Trophoblast cell (in vitro differentiated cells and primary cell): ENCODE results near the gene RASIP1.

ENCODE experiments used
- DNase-seq, 2 donors: peaks; one replicate each; pipeline ENCODE4 v3.0.0-alpha.2; 2016
- H2AFZ ChIP-seq: 2 replicates; pipeline ENCODE4 v1.6.1; 2013; ENCODE audit warnings: low read length, moderate library complexity, mild to moderate bottlenecking; ENCODE audit not compliant: insufficient read depth, poor library complexity
- H2AK5ac ChIP-seq: 2 replicates; pipeline ENCODE4 v1.6.1; 2013; ENCODE audit warnings: mild to moderate bottlenecking, low read length
- H2BK120ac ChIP-seq: 2 replicates; pipeline ENCODE4 v1.6.1; 2013; ENCODE audit warnings: low read length, mild to moderate bottlenecking, moderate library complexity; ENCODE audit not compliant: insufficient read depth, poor library complexity
- H2BK12ac ChIP-seq: 2 replicates; pipeline ENCODE4 v1.6.1; 2013; ENCODE audit warnings: mild to moderate bottlenecking, low read length, moderate library complexity
- H2BK5ac ChIP-seq: 2 replicates; pipeline ENCODE4 v1.6.1; 2013; ENCODE audit warnings: low read length, low read depth, moderate library complexity, mild to moderate bottlenecking; ENCODE audit not compliant: poor library complexity
- H3K14ac ChIP-seq: 2 replicates; pipeline ENCODE4 v1.6.1; 2013; ENCODE audit warnings: mild to moderate bottlenecking, low read length
- H3K18ac ChIP-seq: 2 replicates; pipeline ENCODE4 v1.6.1; 2013; ENCODE audit warnings: mild to moderate bottlenecking, low read length
- H3K23ac ChIP-seq: 2 replicates; pipeline ENCODE4 v1.6.1; 2013; ENCODE audit warnings: low read length
- H3K27ac ChIP-seq: 2 replicates; pipeline ENCODE4 v1.5.1; 2013; ENCODE audit warnings: low read depth, mild to moderate bottlenecking, inconsistent platforms, low read length, moderate library complexity
- H3K27me3 ChIP-seq: 2 replicates; pipeline ENCODE4 v1.6.1; 2013; ENCODE audit warnings: inconsistent platforms, mild to moderate bottlenecking, low read length, moderate library complexity; ENCODE audit not compliant: insufficient read depth
- H3K36me3 ChIP-seq, 2 experiments: 1 replicate in 1 of 2; 2 replicates in 1 of 2; pipeline ENCODE4 v1.6.1; 2013; ENCODE audit warnings: low read length in 2 of 2, mild to moderate bottlenecking in 2 of 2, moderate library complexity in 1 of 2; ENCODE audit not compliant: insufficient read depth in 2 of 2, control insufficient read depth in 1 of 2
- H3K4ac ChIP-seq: 2 replicates; pipeline ENCODE4 v1.6.1; 2013; ENCODE audit warnings: low read depth, mild to moderate bottlenecking, low read length, moderate library complexity
- H3K4me1 ChIP-seq, 2 experiments: 1 replicate in 1 of 2; 2 replicates in 1 of 2; pipeline ENCODE4 v1.6.1; 2013; ENCODE audit warnings: low read length in 2 of 2, mild to moderate bottlenecking in 2 of 2, moderate library complexity in 1 of 2; ENCODE audit not compliant: insufficient read depth in 2 of 2, control insufficient read depth in 1 of 2
- H3K4me2 ChIP-seq: 2 replicates; pipeline ENCODE4 v1.6.1; 2013; ENCODE audit warnings: inconsistent platforms, mild to moderate bottlenecking, low read length, moderate library complexity
- H3K4me3 ChIP-seq: 2 replicates; pipeline ENCODE4 v1.5.1; 2013; ENCODE audit warnings: mild to moderate bottlenecking, low read depth, low read length, inconsistent platforms
- H3K79me1 ChIP-seq: one replicate; pipeline ENCODE4 v1.6.1; 2013; ENCODE audit warnings: low read length
- H3K79me2 ChIP-seq: 2 replicates; pipeline ENCODE4 v1.6.1; 2013; ENCODE audit warnings: low read length, mild to moderate bottlenecking; ENCODE audit not compliant: control insufficient read depth, insufficient read depth, poor library complexity
- H3K9ac ChIP-seq: 2 replicates; pipeline ENCODE4 v1.6.1; 2013; ENCODE audit warnings: mild to moderate bottlenecking, low read length
- H3K9me3 ChIP-seq: 2 replicates; pipeline ENCODE4 v1.6.1; 2013; ENCODE audit warnings: low read depth, mild to moderate bottlenecking, control low read depth, inconsistent platforms, low read length; ENCODE audit not compliant: insufficient read depth
- H4K12ac ChIP-seq: 2 replicates; pipeline ENCODE4 v1.6.1; 2013; ENCODE audit warnings: low read depth, mild to moderate bottlenecking, low read length, moderate library complexity
- H4K8ac ChIP-seq: 2 replicates; pipeline ENCODE4 v1.6.1; 2013; ENCODE audit warnings: low read depth, mild to moderate bottlenecking, low read length, moderate library complexity
- H4K91ac ChIP-seq: one replicate; pipeline ENCODE4 v1.6.1; 2013; ENCODE audit warnings: low read depth, mild to moderate bottlenecking, low read length, moderate library complexity
- WGBS: extraction: QIAGEN DNeasy Blood & Tissue Kit; methylation state at CpG from one replicate; pipeline ENCODE4 v1.1.7; 2013; ENCODE audit warnings: missing lambda C conversion rate; ENCODE audit not compliant: insufficient read length, insufficient coverage; ENCODE audit errors: extremely low coverage; 5-methylcytosine and 5-hydroxymethylcytosine counted together

Gene RASIP1

DNA sequence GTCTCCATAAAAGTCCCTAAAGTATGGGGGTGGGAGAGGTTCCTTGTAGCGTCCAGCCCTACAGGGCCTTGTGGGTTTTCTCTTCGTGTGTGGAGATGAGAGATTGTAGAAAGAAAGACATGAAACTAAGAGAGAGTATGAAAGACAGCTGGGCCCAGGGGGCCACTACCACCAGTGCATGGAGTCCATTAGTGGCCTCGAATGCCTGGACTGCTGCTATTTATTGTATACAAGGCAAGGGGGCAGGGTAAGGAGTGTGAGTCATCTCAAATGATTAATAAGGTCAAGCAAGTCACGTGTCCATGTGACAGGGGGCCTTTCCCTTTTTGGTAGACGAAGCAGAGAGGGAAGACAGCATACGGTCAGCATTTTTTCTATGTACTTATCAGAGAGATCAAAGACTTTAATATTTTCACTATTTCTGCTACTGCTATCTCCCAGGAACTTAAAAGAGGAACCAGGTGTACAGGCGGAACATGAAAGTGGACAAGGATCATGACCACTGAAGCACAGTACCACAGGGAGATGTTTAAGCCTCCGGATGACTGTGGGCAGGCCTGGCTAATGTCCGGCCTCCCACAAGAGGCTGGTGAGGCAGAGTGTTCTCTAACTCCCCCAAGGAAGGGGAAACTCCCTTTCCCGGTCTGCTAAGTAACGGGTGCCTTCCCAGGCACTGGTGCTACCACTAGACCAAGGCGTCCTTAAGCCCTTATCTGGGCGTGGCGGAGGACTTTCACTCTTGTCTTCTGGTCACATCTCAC is 40.4 kb upstream of the RASIP1 start:
- Histone ChIP-seq H3K27me3 (no peaks in the 10 kb centered on the region), H3K79me2 (no peaks in the 10 kb centered on the region), H2BK120ac (no peak overlapping the region), H2AFZ (no peak overlapping the region), H3K23ac (no peak overlapping the region), H3K36me3 (no peaks in the 10 kb centered on the region), H3K4ac (no peak overlapping the region), H3K4me2 (no peak overlapping the region), H3K4me1 (no peaks in the 10 kb centered on the region), H3K9ac (no peak overlapping the region), H2BK5ac (no peak overlapping the region), H3K79me1 (no peaks in the 10 kb centered on the region), H3K4me3 (no peak overlapping the region), H3K9me3 (peaks cover 5% of the 10 kb centered on the region), H2AK5ac (no peak overlapping the region), H4K91ac (no peak overlapping the region), H3K14ac (no peak overlapping the region), H2BK12ac (no peak overlapping the region), H4K8ac (no peak overlapping the region), H3K27ac (no peak overlapping the region), H4K12ac (no peak overlapping the region), H3K18ac (no peak overlapping the region)
- peak; percentile 39 to 53 for DNase-seq
- WGBS: no CpG with 5 or more reads among the region's 14 CpGs

DNA sequence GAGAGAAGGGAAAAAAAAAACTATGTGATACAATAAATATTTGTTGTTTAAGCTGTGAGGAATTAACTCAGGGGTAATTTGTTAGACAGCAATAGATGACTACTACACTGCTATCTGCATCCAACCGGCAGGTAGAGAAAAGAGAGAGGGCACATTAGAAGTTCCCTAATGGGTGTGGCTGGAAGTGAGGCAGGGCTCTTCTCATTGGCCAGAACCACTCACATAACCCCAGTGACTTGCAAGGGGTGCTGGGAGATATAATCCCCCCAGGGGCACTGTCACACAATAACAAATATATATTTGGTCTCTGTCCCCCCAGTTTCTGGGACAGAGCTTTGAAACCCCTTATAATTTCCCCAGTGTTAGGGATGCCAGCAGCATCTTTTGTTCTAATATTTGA is 39.2 kb upstream of the RASIP1 start:
- Histone ChIP-seq H4K8ac (no peak overlapping the region), H4K12ac (no peak overlapping the region), H3K79me2 (no peaks in the 10 kb centered on the region), H2BK120ac (no peak overlapping the region), H2BK5ac (no peak overlapping the region), H2BK12ac (no peak overlapping the region), H3K79me1 (no peaks in the 10 kb centered on the region), H3K27me3 (no peaks in the 10 kb centered on the region), H3K4me3 (no peak overlapping the region), H3K18ac (no peak overlapping the region), H3K9me3 (peaks cover 5% of the 10 kb centered on the region), H3K23ac (no peak overlapping the region), H3K4me2 (no peak overlapping the region), H3K9ac (no peak overlapping the region), H4K91ac (no peak overlapping the region), H2AK5ac (no peak overlapping the region), H2AFZ (no peak overlapping the region), H3K4me1 (no peaks in the 10 kb centered on the region), H3K14ac (no peak overlapping the region), H3K4ac (no peak overlapping the region), H3K27ac (no peak overlapping the region), H3K36me3 (no peaks in the 10 kb centered on the region)
- no CpG with 5 or more reads among the region's 1 CpG for WGBS
- DNase-seq: no peak

DNA sequence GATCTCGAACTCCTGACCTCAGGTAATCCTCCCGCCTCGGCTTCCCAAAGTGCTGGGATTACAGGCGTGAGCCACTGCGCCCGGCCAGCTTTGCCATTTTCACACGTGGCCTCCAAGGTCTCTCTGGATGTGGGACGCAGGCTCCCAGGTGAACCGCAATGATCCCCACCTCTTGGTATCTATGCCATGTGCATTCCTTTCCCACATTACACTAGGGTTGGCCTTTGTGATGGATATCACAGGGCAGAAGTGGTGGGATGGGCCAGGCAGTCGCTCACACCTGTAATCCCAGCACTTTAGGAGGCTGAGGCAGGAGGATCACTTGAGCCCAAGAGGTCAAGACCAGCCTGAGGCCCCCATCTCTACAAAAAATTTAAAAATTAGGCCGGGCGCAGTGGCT is 37.3 kb upstream of the RASIP1 start:
- H3K79me2 ChIP-seq: no peaks in the 10 kb centered on the region
- no peak overlapping the region for H2AFZ ChIP-seq
- H3K79me1 ChIP-seq: no peaks in the 10 kb centered on the region
- H2AK5ac ChIP-seq: no peak overlapping the region
- H3K14ac ChIP-seq: no peak overlapping the region
- no peak overlapping the region for H3K4ac ChIP-seq
- H3K4me1 ChIP-seq: no peaks in the 10 kb centered on the region
- H3K4me3 ChIP-seq: no peak overlapping the region
- H3K27ac ChIP-seq: no peak overlapping the region
- no peak overlapping the region for H3K4me2 ChIP-seq
- no peak overlapping the region for H3K23ac ChIP-seq
- H4K91ac ChIP-seq: no peak overlapping the region
- no peak overlapping the region for H3K18ac ChIP-seq
- peaks cover 5% of the 10 kb centered on the region for H3K9me3 ChIP-seq
- no peak overlapping the region for H2BK12ac ChIP-seq
- H2BK120ac ChIP-seq: no peak overlapping the region
- H4K8ac ChIP-seq: no peak overlapping the region
- no peak overlapping the region for H3K9ac ChIP-seq
- no peak overlapping the region for H4K12ac ChIP-seq
- no CpG with 5 or more reads among the region's 12 CpGs for WGBS
- no peaks in the 10 kb centered on the region for H3K36me3 ChIP-seq
- DNase-seq: no peak
- no peaks in the 10 kb centered on the region for H3K27me3 ChIP-seq
- H2BK5ac ChIP-seq: no peak overlapping the region

DNA sequence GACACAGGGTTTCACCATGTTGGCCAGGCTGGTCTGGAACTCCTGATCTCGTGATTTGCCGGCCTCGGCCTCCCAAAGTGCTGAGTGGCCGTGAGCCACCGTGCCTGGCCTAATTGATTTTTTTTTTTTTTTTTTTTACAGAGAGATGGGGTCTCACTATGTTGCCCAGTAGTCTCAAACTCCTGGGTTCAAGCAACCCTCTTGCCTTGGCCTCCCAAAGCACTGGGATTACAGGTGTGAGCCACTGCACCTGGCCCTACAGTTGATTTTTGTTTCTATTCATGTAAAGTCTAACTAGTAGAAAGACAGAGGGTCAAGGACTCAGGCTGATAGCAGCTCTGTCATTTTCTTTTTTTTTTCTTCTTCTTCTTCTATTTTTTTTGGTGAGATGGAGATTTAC is 36.7 kb upstream of the RASIP1 start:
- H3K4me1 ChIP-seq: no peaks in the 10 kb centered on the region
- H3K4me2 ChIP-seq: no peak overlapping the region
- no peak overlapping the region for H3K23ac ChIP-seq
- H3K79me2 ChIP-seq: no peaks in the 10 kb centered on the region
- H4K12ac ChIP-seq: no peak overlapping the region
- H2BK12ac ChIP-seq: no peak overlapping the region
- no peaks in the 10 kb centered on the region for H3K79me1 ChIP-seq
- no peak overlapping the region for H3K4me3 ChIP-seq
- H2AK5ac ChIP-seq: no peak overlapping the region
- H3K18ac ChIP-seq: no peak overlapping the region
- H4K91ac ChIP-seq: no peak overlapping the region
- H4K8ac ChIP-seq: no peak overlapping the region
- no peak overlapping the region for H2AFZ ChIP-seq
- H3K14ac ChIP-seq: no peak overlapping the region
- H3K27me3 ChIP-seq: no peaks in the 10 kb centered on the region
- peaks cover 5% of the 10 kb centered on the region for H3K9me3 ChIP-seq
- H3K27ac ChIP-seq: no peak overlapping the region
- no peak overlapping the region for H2BK120ac ChIP-seq
- no peak overlapping the region for H3K9ac ChIP-seq
- H3K36me3 ChIP-seq: no peaks in the 10 kb centered on the region
- no peak for DNase-seq
- no peak overlapping the region for H3K4ac ChIP-seq
- WGBS: no CpG with 5 or more reads among the region's 5 CpGs
- no peak overlapping the region for H2BK5ac ChIP-seq
